HL-60/S4 (cell line): ENCODE measurements around the gene ABCA2.

ENCODE experiments used
- in situ Hi-C: fragments of 300-500 bp; cut with MboI; formaldehyde crosslinking; loops from 2 replicates; pipeline ENCODE4 v1.14.3; 2022; ENCODE audit warnings: low sequenced_read_pairs

The ABCA2 gene

DNA sequence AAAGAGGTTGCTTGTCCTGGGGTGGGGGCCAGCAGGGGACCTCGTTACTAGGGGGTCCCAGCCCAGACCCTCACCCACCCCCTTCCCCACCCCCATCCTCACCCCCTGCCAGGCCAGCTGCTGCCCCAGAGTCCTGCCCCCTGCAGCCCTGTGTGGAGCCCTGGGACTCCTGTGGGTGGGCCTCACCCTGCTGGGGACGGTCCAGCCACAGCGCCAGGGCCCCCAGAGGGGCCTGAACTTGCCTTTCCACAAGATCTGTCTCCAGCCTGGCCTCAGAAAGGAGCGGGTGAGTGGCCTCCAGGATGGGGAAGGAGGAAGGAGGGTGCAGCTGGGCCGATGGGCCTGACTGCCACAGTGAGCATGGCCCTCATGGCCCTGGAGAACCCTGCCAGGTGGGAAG, 58.3 kb downstream of the ABCA2 start:
- in situ Hi-C loops: no loop called here

DNA sequence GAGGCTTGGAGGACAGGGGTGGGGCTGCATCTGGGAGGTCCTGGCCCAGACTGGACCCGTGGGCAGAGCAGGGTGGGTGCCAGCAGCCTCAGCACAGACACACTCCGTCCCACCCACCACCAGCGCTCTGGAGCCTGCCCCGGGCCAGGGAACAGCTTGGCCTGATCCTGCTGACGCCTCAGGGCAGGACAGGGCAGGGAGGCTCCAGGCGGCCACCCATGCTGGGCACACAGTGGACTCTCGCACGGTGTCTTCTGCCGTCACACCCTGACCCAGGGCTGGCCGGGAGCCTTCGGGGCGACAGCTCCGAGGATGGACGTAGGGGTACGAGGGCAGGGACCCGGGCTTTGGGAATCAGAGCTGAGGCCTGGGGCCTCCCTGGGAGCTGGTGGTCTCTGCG, 58.9 kb downstream of the ABCA2 start:
- in situ Hi-C loops: no loop called here

DNA sequence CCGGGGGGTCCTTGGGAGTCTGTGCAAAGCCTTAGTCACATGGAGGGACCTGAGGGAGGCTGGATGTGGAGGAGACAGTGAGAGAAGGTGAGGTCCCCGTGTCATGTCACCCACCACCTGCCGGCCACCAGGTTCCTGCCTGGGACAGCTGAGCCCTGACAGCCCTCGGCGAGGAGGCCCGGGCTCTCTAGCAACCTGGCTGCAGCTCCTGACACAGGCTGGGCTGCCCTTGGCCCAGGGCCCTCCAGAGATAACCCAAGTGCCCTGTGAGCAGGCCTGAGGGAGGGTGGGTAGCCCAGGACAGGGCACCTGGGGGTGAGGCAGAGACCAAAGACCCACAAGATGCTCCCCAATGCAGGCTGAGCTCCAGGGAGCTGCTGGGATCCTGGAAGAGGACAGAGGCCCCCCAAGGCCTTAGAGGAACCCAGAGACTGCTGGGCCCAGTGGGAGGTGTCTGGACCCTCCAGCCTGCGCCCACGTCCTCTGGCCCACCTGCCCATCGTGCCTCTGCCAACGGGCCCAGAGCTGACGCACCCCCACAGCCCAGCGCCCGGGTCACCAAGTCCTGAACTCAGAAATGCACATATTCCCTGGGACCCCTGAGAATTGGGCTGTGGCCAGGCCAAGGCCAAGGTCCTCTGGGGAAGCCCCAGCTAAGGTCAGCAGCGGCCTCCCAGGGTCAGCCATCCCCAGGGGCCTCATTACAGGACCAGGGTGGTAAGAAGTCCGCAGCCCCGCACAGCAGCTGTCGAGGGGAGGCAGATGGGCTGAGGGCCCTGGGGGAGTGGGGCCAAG, 59.5 kb downstream of the ABCA2 start:
- in situ Hi-C loops: no loop called here

DNA sequence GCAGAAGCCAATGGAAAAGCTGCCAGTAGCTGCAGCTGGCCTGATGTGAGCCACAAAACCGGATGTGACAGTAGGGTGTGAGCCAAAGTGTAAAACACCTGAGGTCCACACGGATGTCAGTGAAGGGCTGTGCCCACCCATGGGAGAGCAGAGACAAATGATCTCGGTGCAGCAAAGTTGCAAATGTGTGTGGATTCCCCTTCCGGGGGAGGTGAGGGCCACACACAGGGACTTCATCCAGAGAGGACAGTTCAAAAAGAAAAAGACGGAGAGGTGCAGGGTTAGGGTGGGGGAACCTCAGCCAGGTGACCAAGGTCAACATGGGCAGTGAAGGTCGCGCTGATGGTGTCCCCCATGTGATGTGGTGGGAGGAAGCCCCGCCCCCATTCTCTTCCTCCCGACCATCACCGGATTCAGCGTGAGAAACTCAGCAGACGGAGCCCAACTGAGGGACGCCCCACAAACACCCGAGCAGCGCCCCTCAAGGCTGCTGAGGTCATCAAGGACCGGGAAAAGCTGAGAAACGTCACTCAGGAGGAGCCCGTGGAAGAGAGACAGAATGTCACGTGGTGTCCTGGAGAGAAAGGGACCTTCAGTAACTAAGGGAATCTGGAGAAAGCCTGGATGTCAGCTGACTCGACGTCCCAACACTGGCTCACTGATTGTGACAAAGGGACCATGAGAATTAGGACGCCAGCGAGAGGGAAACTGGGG, 62.1 kb downstream of the ABCA2 start:
- in situ Hi-C loops: no loop called here

DNA sequence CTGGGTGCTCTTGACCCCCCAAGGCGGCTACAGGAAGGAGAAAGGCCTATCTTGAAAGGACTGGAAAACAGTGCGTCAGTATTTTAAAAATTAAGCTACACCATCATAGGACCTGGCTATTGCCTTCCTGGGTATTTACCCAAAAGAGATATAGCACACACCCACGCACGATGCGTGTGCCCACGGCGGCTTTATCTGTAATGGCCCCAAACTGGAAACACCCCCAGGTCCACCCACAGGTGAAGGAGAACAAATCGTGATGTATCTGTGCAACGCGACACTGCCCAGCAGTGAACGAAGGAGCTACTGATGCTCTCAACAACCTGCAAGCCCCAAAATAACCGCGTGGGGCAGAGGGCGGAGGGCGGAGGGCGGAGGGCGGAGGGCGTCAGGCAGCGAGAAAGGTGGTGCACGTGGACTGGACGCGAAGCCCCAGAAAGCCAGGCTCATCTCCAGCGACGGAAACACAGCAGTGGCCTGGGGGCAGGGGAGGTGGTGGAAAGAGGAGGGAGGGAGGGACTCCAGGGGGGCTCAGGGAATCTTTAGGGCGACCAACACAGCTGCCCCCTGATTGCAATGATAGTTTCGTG, 63.1 kb downstream of the ABCA2 start:
- in situ Hi-C loops: no loop called here

DNA sequence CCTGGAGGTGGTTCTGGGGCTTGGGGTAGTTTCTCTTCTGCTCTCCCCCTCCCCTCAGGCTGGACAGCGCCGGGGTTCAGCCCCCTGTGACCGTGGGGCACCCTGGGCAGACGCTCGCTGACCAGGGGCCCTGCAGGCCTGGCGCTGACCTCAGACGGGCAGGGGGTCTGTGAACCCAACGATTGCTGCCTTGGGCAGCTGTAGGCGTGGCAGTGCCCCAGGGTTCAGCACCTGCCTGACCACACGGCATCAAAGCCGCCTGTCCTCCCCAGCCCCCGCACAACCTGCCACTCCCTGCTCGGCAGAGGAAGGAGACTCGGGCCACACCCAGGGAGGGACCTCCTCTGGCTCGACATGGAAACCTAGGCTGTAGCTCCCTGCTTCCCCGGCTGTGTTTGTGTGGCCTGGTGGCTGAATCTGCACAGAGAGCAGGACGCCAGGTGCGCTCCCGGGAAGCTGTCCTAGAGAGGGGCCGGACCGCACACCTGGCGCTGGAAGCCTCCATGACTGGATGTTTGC, 63.8 kb downstream of the ABCA2 start:
- in situ Hi-C loops: no loop called here

DNA sequence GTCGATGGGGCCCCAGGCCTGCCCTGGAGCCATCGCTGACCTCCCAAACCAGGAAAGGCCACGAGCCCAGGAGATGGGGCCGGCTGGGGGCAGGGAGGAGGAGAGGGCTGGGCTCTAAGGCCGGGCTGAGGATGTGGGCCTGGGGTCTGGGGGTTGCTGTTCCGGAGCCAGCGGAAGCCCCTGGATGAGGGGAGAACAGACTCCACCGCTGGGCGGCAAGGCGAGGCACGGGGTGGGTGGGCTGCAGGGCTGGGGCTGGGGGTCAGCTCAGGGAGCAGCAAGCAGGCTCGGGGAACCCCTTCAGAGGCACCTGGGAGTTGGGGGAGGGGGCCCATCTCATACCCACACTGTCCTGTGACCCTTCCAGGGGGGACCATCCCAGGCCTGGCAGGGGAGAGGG, 64.3 kb downstream of the ABCA2 start:
- in situ Hi-C loops: no loop called here

DNA sequence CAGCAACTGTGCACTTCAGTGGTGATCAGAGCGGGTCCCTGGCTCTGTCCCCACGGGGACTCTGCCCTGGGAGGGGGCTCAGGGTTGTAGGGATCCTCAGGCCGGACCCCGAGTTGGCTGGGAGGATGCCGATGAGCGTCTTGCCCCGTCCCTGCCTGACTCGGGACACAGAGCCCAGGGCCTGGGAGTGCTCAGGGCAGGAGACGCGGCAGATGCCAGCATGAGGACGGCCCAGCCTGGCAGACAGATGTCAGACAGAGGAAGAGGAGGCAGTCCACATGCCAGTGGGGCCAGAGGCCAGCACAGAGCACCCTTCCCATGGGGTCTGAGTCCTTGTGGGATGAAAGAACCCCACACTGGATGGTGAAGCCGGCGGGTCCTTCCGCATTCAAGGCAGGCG, 64.7 kb downstream of the ABCA2 start:
- in situ Hi-C loops: no loop called here

DNA sequence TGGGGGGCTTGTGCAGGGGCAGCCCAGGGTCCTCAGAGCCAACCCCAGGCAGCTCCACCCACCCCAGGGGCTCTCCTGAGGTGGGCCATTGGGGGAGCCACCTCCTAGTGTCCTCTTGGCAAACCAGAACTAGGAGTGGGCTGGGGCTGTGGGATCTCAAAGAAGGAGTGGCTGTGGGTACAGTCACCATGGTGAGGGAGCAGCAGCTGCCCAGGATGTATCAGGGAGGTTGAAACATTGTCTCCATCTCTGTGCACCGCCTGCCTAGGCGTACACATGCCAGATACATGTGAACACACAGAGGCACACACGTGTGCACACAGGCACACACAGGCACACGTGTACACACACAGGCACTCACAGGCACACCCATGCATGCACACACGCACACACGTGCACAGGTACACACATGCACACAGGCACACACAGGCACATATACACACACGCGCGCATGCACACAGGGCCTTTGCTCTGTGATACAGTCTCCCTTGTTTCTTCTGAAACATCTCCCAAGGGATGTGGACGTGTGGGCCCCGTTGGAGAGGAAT, 65.3 kb downstream of the ABCA2 start:
- in situ Hi-C loops: no loop called here

DNA sequence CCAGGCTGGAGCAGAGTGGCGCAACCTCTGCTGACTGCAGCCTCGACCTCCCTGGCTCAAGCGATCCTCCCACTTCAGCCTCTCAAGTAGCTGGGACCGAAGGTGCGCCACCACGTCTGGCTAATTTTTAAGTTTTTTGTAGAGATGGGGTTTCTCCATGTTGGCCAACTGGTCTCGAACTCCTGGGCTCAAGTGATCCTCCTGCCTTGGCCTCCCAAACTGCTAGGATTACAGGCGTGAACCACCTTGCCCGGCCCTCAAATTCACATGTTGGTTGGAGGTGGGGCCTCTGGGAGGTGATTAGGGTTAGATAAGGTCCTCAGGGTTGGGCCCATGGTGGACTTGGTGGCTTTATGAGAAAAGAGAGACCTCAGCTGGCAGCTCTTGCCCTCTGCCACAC, 65.9 kb downstream of the ABCA2 start:
- in situ Hi-C loops: no loop called here

DNA sequence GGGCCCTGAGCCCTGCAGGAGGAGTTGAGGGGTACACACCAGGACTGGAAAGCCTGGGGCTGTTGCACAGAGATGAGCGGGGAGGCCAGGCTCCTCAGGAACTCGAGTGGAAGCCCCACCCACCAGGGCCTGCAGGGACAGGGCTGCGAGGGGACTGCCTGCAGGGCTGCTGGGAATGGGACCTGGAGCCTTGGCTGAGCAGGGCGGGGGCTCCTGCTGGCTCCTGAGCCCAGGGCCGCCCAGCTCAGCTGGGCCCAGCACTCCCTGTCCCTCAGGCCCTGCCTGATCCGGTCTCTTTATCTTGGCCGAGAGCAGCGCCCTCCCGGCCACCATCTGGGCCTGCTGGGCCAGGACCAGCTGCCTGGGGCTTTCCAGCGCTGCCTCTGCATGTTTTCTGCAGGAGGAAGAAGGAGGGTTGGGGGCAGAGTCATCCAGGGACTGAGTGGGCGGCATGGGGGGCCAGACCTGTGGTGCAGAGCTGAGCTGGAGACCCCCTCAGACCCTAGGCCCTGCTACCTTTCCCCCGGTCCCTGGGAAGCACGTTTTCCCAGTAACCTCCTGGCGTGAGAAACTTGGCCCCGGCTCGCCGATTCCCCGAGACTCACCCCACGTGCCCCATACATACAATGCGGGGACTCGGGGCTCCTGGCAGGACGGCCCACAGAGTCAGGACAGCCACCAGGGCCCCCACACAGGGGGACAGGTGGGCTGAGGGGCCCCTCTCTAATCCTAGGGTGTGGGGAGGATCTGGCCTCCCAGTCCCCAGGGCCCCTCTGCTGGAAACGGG, 66.6 kb downstream of the ABCA2 start:
- in situ Hi-C loops: no loop called here

DNA sequence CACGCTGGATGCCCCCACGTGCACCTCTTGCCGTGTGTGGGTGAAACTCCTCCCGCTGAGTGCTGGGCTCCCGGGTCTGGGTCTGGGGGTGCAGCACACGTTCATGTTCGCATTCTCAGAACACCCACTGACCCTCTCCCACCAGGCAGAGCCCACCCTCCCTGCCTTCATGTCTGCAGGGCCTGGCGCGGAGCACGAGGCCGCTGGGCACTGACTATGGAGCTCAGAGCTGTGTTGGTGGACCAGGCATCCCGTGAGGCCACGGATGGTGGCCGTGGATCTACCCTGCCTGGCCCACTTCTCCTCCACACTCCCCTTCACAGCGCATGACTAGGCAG, 67.1 kb downstream of the ABCA2 start:
- in situ Hi-C loops: no loop called here

DNA sequence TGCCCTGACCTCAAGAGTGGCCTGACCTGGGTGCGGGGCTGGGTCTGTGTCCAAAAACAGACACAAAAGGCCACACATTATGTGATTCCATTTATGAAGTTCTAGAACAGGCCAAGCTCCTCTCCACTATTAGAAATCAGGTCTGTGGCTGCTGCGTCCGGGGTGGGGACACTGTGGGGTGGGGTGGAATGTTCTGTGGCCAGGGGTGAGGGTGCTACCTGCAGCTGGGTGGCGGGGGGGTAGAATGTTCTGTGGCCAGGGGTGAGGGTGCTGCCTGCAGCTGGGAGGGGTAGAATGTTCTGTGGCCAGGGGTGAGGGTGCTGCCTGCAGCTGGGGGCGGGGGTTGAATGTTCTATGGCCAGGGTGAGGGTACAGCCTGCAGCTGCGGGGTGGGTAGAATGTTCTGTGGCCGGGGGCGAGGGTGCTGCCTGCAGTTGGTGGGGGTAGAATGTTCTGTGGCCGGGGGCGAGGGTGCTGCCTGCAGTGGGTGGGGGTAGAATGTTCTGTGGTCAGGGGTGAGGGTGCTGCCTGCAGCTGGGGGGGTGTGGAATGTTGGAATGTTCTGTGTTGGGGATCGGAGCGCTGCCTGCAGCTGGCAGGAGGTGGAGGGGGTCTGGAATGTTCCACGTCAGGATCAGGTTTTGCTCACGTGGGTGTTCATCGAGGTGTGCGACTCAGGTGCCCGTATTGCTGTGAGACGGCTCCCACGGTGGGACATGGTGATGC, 67.7 kb downstream of the ABCA2 start:
- in situ Hi-C loops: no loop called here

DNA sequence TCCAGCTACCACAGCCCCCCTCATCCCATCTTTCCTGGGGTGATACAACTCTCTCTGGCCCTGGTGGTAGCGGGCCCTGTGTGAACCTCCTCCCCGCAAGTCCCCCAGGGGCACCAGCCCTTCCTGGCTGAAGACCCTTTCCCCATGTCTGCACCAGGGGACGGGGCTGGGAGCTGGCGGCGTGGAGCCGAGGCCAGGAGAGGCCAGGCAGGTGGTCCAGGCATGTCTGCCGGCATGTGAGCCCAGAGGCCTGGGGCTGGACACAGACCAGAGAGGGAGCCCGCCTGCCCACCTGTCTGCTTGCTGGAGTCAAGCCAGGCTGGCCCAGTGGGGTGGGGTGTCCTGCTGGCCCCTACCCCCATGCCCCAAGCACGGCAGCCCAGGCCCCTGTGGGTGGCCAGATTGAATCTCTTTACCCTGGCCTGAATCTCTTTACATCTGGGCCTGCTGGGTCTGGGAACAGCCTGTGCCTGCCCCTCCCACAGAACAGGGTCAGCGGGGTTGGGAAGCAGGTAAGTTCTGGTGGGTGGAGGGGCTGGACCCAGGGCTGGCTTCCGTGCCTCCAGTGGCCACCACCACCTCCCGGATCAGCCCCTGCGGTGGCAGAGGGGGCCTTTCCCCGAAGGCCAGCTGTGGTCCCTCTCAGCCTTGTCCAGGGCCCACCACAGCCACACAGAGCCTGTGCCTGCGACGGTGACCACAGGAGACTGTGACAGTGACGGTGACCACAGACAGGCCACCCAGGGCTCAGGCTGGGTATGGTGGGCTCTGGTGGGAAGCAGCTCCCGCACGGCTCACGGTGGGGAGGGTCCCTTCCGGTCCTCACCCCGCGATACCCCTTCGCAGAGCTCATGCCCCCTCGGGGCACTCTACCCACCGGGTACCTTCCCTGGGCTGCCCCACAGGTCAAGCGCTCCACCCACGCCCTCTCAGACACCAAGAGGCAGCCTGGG, 68.9 kb downstream of the ABCA2 start:
- in situ Hi-C loops: no loop called here

DNA sequence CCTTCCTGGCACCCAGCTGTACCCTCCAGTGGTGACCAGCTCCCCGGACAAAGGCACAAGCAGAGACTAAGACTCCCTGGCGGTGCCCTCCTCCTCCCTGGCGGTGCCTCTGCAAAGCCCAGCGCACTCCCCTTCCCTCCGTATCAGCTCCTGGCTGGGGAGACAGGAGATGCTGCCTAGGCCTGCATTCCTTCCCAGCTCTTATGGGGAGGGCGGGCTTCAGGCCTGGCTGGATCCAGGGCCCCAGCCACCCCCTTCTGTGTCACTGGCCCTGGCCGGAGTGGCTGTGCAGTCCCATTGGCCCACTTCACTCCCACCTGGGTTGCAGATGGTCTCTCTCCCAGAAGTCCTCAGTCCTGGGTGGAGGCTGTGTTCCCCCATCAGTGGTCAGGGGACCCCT, 69.6 kb downstream of the ABCA2 start:
- in situ Hi-C loops: no loop called here

DNA sequence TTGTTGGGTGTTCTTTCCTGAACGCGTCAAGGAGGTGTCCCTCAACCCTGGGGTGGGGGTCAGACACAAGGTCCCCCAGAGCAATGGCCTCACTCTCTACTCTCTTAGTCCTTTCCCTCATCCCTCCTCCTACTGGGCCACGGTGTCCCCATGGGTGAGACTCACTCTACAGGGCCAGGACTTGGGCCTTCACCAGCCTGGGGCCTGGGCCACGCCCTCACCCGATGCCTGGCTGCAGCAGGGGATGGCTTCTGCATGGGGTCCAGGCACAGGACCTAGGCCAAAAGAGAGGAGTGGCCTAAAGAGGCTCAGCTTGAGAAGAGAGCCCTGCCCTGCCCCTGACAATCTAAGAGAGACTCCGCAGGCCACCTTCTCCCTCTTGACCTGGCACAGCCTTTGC, 70.1 kb downstream of the ABCA2 start:
- in situ Hi-C loops: no loop called here

DNA sequence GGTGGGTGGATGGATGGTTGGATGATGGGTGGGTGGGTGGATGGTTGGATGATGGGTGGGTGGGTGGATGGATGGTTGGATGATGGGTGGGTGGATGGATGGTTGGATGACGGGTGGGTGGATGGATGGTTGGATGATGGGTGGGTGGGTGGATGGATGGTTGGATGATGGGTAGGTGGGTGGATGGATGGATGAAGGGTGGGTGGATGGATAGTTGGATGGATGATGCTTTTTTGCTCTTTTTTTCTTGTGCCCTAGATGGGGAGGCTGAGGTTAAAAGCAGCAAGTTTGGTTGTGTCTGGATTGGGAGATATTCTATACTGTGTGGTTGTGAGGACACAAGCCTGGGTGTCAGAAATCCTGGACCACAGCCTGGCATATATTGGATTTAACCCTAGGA, 70.6 kb downstream of the ABCA2 start:
- in situ Hi-C loops: no loop called here
